Measurements from ENCODE around the gene APBB2. TPM values are rescaled to one million over a fixed set of nuclear protein-coding genes. Genes with fewer than 3 reads are reported as not detected.

APBB2 gene
- total RNA-seq, 4 donors from 2014 or later: 32.4 to 133 (median 92.1) TPM

DNA sequence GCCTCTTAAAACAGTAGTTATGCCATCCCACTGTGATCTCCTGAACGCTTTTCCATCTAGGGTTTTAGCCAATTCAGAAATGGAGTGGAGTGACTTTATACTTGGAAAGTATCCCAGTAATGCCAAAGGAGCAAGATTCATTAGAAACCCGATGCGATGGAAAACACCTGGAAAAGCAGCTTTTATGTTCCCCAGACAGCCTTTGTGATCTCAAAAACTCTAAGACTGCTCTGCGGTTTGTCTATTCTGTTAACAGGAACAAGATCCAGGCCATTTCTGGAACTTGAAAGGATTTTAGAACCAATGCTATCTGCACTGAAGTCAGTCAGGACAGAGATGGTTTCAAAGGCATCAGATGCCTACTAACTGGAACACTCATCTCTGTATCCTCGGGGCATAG lies 145.1 kb downstream of the APBB2 start:
- Histone ChIP-seq H3K9me3 (no peaks in the 10 kb centered on the region), H3K27me3 (no peaks in the 10 kb centered on the region), H3K27ac (peak overlapping the region; percentile 47), H3K36me3 (no peaks in the 10 kb centered on the region), H3K4me3 (no peak overlapping the region), H3K4me1 (peaks cover 6 to 8% of the 10 kb centered on the region in 2 donors)
- DNase-seq: peak in 1 of 2 donors; percentile 71
- intact Hi-C loops (cut with DNase I; ENCODE audit: low total_unique reads): no loop called here
- TF ChIP-seq, protein P1, sequence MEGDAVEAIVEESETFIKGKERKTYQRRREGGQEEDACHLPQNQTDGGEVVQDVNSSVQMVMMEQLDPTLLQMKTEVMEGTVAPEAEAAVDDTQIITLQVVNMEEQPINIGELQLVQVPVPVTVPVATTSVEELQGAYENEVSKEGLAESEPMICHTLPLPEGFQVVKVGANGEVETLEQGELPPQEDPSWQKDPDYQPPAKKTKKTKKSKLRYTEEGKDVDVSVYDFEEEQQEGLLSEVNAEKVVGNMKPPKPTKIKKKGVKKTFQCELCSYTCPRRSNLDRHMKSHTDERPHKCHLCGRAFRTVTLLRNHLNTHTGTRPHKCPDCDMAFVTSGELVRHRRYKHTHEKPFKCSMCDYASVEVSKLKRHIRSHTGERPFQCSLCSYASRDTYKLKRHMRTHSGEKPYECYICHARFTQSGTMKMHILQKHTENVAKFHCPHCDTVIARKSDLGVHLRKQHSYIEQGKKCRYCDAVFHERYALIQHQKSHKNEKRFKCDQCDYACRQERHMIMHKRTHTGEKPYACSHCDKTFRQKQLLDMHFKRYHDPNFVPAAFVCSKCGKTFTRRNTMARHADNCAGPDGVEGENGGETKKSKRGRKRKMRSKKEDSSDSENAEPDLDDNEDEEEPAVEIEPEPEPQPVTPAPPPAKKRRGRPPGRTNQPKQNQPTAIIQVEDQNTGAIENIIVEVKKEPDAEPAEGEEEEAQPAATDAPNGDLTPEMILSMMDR (IDR thresholded peaks at IDR 0.05): no peak
- no peak for TF ChIP-seq POLR2A (IDR thresholded peaks at IDR 0.05)

DNA sequence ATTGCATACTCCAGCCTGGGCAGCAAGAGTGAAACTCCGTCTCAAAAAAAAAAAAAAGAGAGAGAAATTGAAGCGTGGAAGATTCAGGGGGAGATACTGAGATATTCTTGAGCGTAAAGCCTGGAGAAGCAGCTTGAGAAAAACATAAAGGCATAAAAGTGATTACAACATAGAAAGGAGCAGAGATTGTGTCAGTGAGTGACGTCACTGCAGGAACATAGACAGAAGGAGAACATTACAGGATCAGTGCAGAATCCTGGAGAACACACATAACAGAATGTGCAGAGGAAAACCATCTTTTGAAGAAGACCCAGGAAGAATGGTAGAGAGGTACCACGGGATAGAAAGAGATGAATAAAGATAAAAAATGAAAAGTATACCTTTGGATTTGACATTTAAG lies 147.0 kb downstream of the APBB2 start:
- no peak for DNase-seq
- Histone ChIP-seq H3K27ac (no peak overlapping the region), H3K4me1 (peaks cover 6 to 11% of the 10 kb centered on the region in 2 donors), H3K4me3 (no peak overlapping the region), H3K9me3 (no peaks in the 10 kb centered on the region), H3K27me3 (no peaks in the 10 kb centered on the region), H3K36me3 (no peaks in the 10 kb centered on the region)
- intact Hi-C loops (cut with DNase I; ENCODE audit: low total_unique reads): no loop called here
- TF ChIP-seq POLR2A (IDR thresholded peaks at IDR 0.05): no peak
- TF ChIP-seq, protein P1 (IDR thresholded peaks at IDR 0.05): no peak

DNA sequence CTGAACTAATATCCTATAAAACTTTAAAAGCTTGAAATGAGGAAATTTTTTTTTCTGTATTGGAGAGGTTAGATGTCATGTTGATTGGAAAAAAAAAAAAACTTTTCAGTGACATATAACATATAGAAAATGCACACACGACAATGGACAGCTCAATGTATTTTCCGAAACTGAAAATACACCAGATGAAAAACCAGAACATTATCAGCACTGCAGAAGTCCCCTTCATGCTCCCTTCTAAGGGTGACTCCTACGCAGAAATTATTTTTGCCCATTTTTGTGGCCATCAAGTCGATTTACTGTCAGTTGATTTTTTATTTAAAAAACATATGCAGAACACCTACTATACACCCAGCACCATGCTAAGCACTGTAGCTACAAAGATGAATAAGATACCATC lies 148.3 kb downstream of the APBB2 start:
- intact Hi-C loops (cut with DNase I; ENCODE audit: low total_unique reads): no loop called here
- TF ChIP-seq, protein P1 (IDR thresholded peaks at IDR 0.05): no peak
- no peak for TF ChIP-seq POLR2A (IDR thresholded peaks at IDR 0.05)
- no peak for DNase-seq

DNA sequence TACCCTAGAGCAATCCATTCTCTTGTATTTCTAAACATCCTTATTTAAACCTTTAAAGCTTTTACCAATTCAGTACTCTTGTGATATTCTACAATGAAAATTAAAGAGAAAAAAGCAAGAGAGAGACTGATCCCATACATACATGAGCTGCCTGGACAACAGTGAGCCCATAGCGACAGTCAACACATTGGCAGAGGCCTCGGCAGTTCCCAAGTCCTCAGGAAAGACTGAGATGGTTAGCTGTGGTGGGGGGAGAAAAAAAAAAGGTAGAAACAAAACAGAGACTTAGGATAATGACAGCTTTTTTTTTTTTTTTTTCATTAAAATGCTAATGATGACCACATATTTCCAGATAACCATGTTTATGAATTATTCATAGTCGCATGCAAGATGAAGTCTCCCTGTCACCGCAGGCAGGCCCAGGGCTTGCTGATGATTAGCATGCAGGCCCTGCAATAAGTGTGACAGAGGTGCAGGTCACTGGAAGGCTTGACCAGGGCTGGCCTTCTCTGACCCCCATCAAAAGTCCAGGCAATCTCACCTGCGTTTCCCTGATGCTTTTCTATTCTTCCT lies 148.8 kb downstream of the APBB2 start:
- H3K4me1 ChIP-seq: peaks cover 6 to 22% of the 10 kb centered on the region in 2 donors
- intact Hi-C loops (cut with DNase I; ENCODE audit: low total_unique reads): no loop called here

More for the DNA sequence above, 148.3 kb downstream of the APBB2 start:
- Histone ChIP-seq H3K9me3 (no peaks in the 10 kb centered on the region), H3K4me3 (no peak overlapping the region), H3K27ac (no peak overlapping the region), H3K4me1 (peaks cover 6 to 19% of the 10 kb centered on the region in 2 donors), H3K36me3 (no peaks in the 10 kb centered on the region), H3K27me3 (no peaks in the 10 kb centered on the region)

DNA sequence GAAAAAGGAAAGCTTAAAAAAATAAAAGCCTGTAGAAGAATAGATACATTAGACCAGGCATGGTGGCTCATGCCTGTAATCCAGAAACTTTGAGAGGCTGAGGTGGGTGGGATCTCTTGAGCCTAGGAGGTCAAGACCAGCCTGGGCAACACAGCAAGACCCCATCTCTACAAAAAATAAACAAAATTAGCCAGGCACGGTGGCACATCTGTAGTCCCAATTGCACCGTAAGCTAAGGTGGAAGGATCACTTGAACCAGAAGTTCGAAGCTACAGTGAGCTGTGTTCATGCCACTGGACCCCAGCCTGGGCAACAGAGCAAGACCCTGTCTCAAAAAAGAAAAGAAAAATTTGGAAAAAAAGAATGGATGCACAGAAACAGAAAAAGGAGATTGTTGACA lies 149.4 kb downstream of the APBB2 start:
- H3K4me3 ChIP-seq: no peak overlapping the region
- TF ChIP-seq, protein P1 (IDR thresholded peaks at IDR 0.05): no peak
- no peak for TF ChIP-seq POLR2A (IDR thresholded peaks at IDR 0.05)
- H3K36me3 ChIP-seq: no peaks in the 10 kb centered on the region
- peak overlapping the region in 1 of 2 donors; percentile 4 for H3K27ac ChIP-seq
- DNase-seq: no peak
- H3K9me3 ChIP-seq: no peaks in the 10 kb centered on the region
- peaks cover 6 to 22% of the 10 kb centered on the region in 2 donors for H3K4me1 ChIP-seq
- intact Hi-C loops (cut with DNase I; ENCODE audit: low total_unique reads): no loop called here
- no peaks in the 10 kb centered on the region for H3K27me3 ChIP-seq

More for the DNA sequence above, 148.8 kb downstream of the APBB2 start:
- Histone ChIP-seq H3K36me3 (no peaks in the 10 kb centered on the region), H3K9me3 (no peaks in the 10 kb centered on the region), H3K4me3 (no peak overlapping the region), H3K27me3 (no peaks in the 10 kb centered on the region), H3K27ac (no peak overlapping the region)
- TF ChIP-seq, protein P1 (IDR thresholded peaks at IDR 0.05): no peak
- TF ChIP-seq POLR2A (IDR thresholded peaks at IDR 0.05): no peak
- DNase-seq: no peak
